T-helper 2 cell (primary cell): ENCODE measurements around the gene SLC26A8.
A peak's percentile ranks its signal among the peaks of the same experiment; 100 is the strongest.
"Not testable (repeated sequence)": the region's sequence is repeated elsewhere in the genome, so short reads cannot be mapped to it uniquely, and the experiment has no call there.

ENCODE experiments used
- DNase-seq, 5 experiments: peaks; one replicate each; pipeline versions ENCODE4 v3.0.0 to v3.0.0-alpha.2; 2012 to 2022

Gene SLC26A8

GRCh38 chr6:35993150-35993549 lies 31.3 kb downstream of the SLC26A8 start:
- no peak for DNase-seq

GRCh38 chr6:35988047-35988446 lies 36.4 kb downstream of the SLC26A8 start:
- not testable (repeated sequence) for DNase-seq

DNA sequence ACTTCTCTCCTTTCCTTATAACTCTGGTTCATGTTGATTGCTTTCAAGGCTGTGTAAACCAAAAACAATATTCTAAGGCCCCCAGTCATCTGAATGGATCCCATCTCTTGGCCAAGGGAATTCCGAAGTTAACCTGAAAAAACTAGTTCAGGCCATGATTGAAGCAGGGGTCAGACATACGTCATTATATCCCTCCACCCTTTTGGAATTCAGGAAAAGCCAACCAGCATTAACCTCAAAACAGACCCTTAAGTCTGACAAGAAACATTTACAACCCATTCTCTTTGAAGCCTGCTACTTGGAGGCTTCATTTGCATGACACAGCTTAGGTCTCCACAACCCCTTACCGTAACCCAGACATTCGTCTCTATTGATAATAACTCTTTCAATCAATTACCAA lies 39.7 kb downstream of the SLC26A8 start:
- no peak for DNase-seq

DNA sequence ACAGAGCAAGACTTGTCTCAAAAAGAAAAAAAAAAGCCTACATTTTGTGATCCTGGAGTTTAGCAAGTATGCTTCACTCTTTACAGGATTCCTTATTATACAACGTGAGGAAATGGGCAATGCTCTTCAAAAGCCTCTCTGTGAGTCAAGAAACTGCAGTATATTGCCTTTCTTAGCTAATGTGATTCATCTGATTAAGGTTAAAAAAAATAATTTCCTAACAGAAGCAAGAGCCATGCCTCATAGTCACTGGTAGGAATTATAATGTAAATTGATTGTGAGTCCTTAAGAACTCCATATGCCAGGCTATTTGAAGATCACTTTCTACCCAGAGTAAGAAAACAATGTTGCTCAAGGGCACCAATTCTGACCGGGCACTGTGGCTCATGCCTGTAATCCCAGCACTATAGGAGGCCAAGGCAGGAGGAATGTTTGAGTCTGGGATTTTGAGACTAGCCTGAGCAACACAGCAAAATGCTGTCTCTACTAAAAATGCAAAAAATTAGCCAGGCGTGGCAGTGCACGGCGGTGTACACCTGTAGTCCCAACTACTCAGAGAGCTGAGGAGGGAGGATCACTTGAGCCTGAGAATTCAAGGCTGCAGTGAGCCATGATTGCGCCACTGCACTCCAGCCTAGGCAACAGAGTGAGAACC lies 43.3 kb downstream of the SLC26A8 start:
- no peak for DNase-seq

- DNase-seq, result not testable (repeated sequence)
Observed at GRCh38 chr6:35980126-35980525, 44.3 kb downstream of the SLC26A8 start.

DNA sequence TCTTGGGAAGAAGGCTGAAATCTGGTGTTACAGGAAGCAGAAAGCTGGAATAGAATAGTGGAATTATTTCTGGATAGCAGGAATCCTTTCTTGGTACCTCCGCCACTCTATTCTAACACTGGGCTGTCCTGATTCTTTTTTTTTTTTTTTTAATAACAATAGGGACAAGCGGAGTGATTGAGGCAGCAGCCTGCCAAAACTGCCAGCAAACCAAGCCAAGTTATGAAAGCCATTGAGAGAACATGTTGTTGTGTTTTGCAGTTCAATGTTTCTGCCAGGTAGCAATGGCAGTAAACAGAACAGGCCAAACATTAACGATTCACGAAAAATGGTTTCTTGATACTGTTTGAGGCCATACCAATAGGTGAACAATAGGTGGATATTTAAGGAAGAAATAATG lies 47.1 kb downstream of the SLC26A8 start:
- DNase-seq, result no peak

- peak in 1 of 5 experiments; percentile 86 for DNase-seq
Observed at GRCh38 chr6:35973670-35974222, 50.7 kb downstream of the SLC26A8 start.

- DNase-seq, result no peak
Observed at GRCh38 chr6:35972471-35973367, 51.7 kb downstream of the SLC26A8 start.

GRCh38 chr6:35970181-35970580 lies 54.3 kb downstream of the SLC26A8 start:
- DNase-seq, result no peak

GRCh38 chr6:35969646-35970045 lies 54.8 kb downstream of the SLC26A8 start:
- no peak for DNase-seq

DNA sequence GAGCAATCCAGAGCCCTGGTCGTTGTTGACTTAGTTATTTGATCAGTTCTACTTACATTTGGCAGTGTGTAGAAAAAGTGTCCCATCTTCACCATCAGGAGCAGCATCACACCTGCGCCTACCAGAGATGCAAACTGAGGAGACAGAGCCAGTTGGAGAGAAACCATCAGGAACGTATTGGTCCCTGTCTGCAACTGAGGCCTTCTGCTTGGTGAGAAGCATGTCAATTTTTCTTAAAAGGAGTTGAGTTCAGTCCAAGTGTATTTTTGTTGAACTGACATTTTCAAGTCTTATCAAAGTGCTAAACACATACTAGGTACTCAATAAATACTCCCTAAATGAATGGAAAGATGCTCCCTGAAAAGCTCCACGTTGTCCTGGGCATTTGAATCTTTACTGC lies 55.6 kb downstream of the SLC26A8 start:
- no peak for DNase-seq

DNA sequence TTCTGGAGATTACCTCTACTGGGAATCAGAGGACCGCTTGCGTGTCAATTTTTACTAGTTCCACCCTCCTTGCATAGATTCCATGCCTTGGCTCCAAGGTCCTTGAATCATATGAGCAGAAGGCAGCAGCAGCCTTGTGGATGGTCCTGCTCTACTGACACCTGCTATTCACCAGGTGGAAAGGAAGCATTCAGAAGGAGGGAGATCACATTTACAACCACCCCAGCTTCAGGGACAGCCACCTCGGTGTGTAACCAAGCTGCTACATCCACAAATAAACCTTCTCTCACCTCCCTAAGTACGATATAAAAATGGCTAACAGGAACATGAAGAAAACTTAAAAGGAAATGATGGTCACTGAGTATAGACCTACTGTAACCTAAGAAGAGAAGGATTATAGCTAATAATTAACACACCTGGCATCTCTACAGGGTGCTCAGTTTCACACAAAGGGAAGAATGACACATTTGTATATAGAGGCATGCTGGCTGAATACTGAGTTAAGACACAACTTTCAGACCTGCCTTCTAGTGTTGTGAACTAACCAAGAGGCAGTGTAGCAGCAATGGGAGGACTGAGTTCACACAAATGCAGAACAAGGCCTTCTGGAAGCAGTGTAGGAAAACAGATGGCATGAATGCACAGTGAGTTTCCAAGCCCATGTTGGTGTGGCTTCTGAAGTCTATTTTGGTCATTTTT lies 57.2 kb downstream of the SLC26A8 start:
- DNase-seq, result no peak

DNA sequence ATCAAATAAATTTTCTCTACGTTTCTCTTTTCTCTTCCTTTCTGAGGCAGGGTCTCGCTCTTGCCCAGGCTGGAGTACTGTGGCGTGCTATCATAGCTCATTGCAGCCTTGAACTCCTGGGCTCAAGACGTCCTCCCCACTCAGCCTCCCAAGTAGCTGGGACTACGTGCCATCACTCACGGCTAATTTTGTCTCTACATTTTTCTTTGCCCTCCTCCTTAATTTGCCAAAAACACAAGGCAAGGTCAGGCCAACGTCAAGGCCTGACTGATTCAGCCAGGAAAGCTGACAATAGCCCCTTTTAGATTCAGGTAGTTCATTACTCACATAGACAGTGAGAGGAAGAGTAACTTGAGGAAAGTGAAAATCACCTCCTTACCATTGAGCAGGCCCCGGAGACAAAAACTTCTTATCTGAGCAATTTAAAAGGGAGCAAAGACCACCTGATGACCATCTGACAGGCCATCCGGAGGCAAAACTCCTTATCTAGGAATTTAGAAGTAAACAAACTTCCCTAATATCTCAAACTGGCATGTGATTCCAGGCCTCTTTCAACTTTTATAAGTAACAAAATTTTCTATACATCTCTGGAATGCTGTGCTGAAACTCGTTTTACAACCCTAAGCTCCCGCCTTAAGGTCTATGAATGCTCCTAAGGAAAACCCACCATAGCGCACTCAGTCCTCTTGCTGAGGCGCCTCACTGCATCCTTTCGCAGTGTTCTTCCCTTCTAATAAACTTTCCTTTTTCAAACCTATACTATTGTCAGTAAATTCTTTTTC lies 61.5 kb downstream of the SLC26A8 start:
- no peak for DNase-seq

GRCh38 chr6:35960187-35960586 lies 64.3 kb downstream of the SLC26A8 start:
- no peak for DNase-seq

GRCh38 chr6:35955970-35956369 lies 68.5 kb downstream of the SLC26A8 start:
- peak in 1 of 5 experiments; percentile 14 for DNase-seq

- no peak for DNase-seq
Observed at GRCh38 chr6:35955521-35955920, 68.9 kb downstream of the SLC26A8 start.

DNA sequence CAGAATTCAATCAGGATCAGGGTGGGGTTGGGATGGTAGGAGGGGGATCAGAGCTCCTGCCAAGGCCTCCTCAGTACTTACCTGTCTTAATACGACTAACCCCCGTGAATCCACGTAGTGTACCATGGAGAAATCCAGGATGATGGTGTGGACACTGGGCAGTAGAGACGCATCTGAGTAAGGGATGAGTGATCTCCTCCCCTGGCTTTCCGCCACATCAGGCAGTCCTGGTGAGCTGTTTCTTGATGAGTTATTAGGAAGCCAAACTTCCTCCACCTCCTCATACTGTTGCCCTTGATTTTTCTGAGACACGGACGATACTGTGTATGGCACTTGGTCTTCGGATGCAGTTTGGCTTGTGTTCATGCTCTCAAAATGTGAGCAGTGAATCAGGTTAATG lies 69.4 kb downstream of the SLC26A8 start:
- no peak for DNase-seq

DNA sequence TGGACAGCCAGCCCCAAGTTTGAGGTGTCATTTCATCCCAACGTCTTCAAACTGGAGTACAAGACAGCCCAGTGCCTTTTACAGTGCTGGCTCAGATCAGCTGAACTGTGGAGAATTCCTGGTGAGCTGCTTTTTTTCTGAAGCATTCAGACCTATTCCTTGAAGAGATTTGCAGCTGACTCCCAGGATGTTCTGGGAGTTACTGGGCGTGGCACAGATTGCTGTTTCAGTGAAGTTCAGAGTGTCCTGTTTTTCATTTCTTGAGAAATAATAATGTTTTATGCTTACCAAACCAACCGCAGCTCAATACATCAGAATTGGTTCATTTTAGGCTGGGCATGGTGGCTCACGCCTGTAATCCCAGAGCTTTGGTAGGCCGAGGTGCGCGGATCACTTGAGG lies 70.1 kb downstream of the SLC26A8 start:
- DNase-seq, result no peak

- DNase-seq, result peak in 1 of 5 experiments; percentile 7
Observed at GRCh38 chr6:35948725-35949124, 75.7 kb downstream of the SLC26A8 start.

- DNase-seq, result no peak
Observed at GRCh38 chr6:35945650-35946025, 78.8 kb downstream of the SLC26A8 start.

DNA sequence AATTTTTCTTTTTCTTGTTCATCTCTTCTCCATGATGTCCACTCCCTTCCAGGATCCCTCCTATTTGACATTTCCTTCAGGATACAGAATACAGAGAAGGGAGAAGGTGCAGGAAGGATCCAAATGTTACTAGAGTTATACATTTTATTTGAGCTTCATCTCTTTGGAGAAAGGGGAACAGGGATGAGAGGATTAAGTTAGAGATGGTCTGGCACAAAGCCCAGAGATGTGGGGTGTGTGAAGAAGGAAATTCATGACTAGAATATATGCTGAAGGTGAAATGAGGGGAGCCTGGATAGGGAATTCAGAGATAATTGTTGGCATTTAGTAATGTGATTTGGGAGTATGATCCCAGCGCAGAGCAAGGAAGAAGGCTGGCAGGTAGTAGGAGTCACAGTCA lies 81.1 kb downstream of the SLC26A8 start:
- DNase-seq, result no peak

DNA sequence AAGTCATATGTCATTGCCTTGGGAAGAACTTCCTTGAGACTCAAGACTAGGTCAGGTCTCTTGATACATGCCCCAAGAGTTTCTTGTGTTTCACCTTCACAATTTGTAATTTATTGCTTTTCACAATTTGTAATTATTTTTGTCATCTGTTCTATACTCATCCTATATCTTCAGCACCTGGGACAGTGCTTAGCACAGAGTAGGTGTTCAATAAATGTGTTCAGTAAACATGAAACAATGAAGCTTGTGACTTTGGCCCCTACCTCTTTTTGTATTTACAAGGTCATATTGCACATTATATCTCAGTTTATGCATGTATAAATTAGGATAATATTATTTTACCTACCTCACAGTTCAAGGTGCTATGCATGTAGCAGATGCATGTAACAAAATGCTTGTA lies 82.1 kb downstream of the SLC26A8 start:
- DNase-seq, result no peak
